NCI-H187 treated with DMSO at 0.1 percent for 48 hours (cell line): ENCODE measurements around the gene ZSCAN25.
"Not testable (repeated sequence)": the region's sequence is repeated elsewhere in the genome, so short reads cannot be mapped to it uniquely, and the experiment has no call there.

ENCODE experiments used
- DNase-seq: peaks from one replicate; lab custom pipeline; 2025; lab: John Stamatoyannopoulos, UW

ZSCAN25 gene

GRCh38 chr7:99645590-99645989, 28.8 kb downstream of the ZSCAN25 start:
- DNase-seq: no peak

- DNase-seq: no peak
These were observed 32.1 kb downstream of the ZSCAN25 start for GRCh38 chr7:99648843-99649242.

- DNase-seq: no peak
These were observed 34.5 kb downstream of the ZSCAN25 start for GRCh38 chr7:99651290-99651689.

GRCh38 chr7:99652671-99653070, 35.9 kb downstream of the ZSCAN25 start:
- DNase-seq: no peak

- not testable (repeated sequence) for DNase-seq
These were observed 36.5 kb downstream of the ZSCAN25 start for GRCh38 chr7:99653269-99653668.

- no peak for DNase-seq
These were observed 37.0 kb downstream of the ZSCAN25 start for GRCh38 chr7:99653754-99654153.

GRCh38 chr7:99654626-99655025, 37.9 kb downstream of the ZSCAN25 start:
- not testable (repeated sequence) for DNase-seq

- not testable (repeated sequence) for DNase-seq
These were observed 41.1 kb downstream of the ZSCAN25 start for GRCh38 chr7:99657879-99658278.

GRCh38 chr7:99665312-99666012, 48.7 kb downstream of the ZSCAN25 start:
- no peak for DNase-seq

GRCh38 chr7:99666013-99666395, 49.3 kb downstream of the ZSCAN25 start:
- DNase-seq: no peak

- no peak for DNase-seq
These were observed 50.4 kb downstream of the ZSCAN25 start for GRCh38 chr7:99667179-99667578.

- no peak for DNase-seq
These were observed 51.8 kb downstream of the ZSCAN25 start for GRCh38 chr7:99668541-99668940.

GRCh38 chr7:99669782-99670181, 53.0 kb downstream of the ZSCAN25 start:
- no peak for DNase-seq

GRCh38 chr7:99672573-99672972, 55.8 kb downstream of the ZSCAN25 start:
- no peak for DNase-seq

- DNase-seq: no peak
These were observed 58.4 kb downstream of the ZSCAN25 start for GRCh38 chr7:99674995-99675742.

- no peak for DNase-seq
These were observed 60.4 kb downstream of the ZSCAN25 start for GRCh38 chr7:99677013-99677647.

- DNase-seq: no peak
These were observed 60.9 kb downstream of the ZSCAN25 start for GRCh38 chr7:99677648-99678045.

GRCh38 chr7:99679032-99679399, 62.3 kb downstream of the ZSCAN25 start:
- no peak for DNase-seq

GRCh38 chr7:99679400-99680191, 62.9 kb downstream of the ZSCAN25 start, which contains the start of gene CYP3A5:
Gene CYP3A5, minus strand, starts transcription at chr7:99679996. Its CDS starts 100 bp downstream, at chr7:99679896.
- no peak for DNase-seq
